ENCODE measurements around the gene GLTP.
"Not testable (repeated sequence)": the region's sequence is repeated elsewhere in the genome, so short reads cannot be mapped to it uniquely, and the experiment has no call there.

GLTP gene

DNA sequence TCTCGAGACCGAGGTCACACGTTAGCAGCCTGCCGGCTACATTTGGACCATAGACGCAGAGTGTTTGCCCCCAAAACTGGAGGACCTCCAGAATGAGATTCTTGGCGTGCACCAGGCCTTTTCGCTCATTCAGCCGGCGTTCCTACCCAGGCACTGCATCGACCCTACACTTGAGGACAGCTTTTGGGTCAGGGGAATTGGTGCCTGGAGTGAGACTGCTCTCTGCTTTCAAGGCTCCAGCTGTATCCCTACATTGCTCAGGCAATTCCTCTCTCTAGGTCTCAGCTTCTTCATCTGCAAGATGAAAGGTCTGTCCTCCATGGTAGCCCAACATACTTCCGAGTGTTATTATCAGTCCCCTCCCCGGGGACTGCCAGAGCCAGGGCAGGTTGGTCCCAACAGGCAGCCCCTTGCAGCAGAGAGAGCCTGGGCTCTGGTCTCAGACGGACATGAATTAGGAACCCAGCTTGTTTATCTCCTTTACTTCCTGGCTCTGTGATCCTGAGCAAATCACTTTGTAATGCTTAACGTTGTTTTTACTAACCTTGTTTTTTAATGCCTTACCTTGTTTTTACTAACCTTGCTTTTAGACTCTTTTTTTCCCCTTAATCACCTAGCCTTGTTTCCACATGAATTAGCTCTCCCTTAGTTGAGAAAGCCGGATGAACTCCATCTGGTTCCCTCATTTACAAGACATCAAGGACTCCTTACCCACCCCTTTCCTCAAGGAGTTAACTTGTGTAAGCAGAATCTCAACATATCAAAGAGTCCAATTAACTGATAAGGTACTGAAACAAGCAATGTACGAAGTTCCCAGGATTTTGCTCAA is 20.6 kb upstream of the GLTP start:
- no peak for DNase-seq

DNA sequence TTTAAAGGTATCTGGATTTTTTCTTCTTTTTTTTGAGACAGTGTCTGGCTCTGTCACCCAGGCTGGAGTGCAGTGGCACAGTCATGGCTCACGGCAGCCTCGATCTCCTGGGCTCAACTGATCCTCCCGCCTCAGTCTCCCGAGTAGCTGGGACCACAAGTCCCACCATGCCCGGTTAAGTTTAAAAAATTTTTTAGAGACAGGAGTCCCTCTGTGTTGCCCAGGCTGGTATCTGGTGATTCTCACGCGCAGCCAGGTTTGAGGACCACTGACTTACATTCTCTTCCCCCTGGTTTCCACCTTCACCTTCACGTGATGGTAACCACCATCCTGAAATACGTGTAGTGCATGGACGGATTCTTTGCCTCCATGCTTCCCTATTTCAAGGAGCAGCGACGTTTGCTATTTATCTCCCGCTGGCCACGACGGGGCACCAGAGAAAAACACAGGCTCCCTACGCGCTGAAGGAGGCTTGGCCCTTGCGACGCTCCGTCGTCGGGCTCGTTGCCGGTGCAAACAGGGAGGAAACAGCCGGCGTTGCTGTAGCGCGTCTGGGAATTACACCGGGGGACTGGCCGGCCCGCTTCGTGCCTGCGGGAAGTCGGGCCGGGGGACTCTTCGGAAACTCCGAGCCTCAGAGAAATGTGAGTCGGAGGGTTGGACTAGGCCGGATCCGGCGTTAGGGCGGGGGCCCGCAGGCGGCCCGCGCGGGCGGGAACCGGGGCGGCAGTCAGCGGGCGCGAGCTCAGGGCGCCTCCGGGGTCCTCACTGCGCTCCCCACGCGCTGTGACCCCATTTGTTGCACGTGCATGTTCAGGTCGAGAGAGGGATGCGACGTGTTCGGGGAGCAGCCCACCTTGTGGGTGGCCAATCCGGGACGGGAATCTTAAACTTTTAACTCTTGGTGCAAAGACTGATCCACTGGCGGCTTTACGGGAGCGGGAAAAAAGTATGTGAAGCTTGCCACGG is 19.7 kb upstream of the GLTP start, which contains the start of gene TCHP:
Gene TCHP, plus strand, starts transcription at position 492 of the 969 bp plus-strand sequence. CDS start 2,753 bp downstream, outside the sequence.
- DNase-seq: peak; percentile 47 to 86

DNA sequence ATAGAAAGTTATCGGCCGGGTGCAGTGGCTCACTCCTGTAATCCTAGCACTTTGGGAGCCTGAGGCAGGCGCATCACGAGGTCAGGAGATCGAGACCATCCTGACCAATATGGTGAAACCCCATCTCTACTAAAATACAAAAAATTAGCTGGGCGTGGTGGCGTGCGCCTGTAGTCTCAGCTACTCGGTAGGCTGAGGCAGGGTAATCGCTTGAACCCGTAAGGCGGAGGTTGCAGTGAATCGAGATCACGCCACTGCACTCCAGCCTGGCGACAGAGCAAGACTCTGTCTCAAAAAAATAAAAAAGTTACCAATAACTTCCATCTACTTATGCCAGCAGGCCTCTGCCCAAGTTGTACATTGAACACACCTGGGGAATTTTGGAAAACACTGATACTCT is 19.0 kb upstream of the GLTP start:
- DNase-seq: not testable (repeated sequence)

DNA sequence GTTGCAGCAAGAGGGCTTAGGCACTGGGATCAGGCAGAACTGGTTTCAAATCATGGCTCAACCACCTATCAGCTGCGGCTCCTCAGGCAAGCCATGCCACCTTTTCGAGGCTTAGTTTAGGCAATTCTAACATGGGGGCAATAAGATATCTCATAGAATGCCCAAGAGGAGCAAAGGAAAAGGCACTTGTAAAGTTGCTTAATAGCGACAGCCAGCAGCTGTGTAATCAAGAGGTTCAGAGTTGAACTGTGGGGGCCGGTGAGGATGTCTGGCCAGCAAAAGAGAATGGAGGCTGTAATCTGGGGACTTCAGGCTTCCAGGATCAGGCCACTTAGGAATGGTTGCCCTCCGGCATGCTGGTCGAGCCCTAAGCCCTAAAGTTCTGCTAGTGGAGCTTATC is 16.7 kb upstream of the GLTP start:
- DNase-seq: no peak

GRCh38 chr12:109896188-109896587 is 15.8 kb upstream of the GLTP start:
- no peak for DNase-seq

GRCh38 chr12:109894939-109895338 is 14.6 kb upstream of the GLTP start:
- no peak for DNase-seq

DNA sequence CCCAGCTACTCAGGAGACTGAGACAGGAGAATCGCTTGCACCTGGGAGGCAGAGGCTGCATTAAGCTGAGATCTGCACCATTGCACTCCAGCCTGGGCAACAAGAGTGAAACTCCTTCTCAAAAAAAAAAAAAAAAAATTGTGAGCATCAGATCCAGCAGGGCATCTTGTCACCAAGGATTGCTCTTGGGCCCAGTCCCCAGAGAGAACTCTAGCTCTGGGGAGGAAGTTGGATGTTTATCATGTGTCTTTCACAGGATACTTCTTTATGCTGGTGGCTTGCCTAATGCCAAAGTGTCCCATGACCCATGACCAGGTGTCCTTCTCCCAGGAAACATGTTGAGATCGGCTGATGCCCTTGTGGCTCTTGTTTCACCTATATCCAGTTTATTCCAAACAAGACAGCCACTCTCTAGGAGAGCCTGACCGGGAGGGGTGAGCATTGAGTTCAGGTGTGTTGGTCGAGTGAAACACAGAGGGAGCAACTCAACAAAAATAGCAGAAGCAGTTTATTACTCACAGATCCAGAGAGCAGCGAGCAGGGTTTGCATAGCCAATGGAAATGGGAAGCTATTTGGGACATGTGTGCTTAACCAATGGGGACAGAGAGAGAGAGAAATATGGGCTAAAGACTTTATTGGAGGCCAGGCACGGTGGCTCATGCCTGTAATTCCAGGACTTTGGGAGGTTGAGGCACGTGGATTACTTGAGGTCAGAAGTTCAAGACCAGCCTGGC is 13.1 kb upstream of the GLTP start:
- DNase-seq: no peak

- DNase-seq: no peak
Measured at GRCh38 chr12:109892748-109893147, 12.4 kb upstream of the GLTP start.

GRCh38 chr12:109892165-109892715 is 11.9 kb upstream of the GLTP start:
- no peak for DNase-seq

DNA sequence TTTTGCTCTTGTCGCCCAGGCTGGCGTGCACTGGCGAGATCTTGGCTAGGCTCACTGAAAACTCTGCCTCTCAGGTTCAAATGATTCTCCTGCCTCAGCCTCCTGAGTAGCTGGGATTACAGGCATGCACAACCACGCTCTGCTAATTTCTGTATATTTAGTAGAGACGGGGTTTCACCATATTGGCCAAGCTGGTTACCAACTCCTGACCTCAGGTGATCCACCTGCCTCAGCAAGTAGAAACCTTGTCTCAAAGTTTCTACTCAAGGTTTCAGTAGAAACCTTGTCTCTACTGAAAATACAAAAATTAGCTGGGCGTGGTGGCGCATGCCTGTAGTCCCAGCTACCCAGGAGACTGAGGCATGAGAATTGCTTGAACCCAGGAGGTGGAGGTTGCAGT is 11.4 kb upstream of the GLTP start:
- not testable (repeated sequence) for DNase-seq

DNA sequence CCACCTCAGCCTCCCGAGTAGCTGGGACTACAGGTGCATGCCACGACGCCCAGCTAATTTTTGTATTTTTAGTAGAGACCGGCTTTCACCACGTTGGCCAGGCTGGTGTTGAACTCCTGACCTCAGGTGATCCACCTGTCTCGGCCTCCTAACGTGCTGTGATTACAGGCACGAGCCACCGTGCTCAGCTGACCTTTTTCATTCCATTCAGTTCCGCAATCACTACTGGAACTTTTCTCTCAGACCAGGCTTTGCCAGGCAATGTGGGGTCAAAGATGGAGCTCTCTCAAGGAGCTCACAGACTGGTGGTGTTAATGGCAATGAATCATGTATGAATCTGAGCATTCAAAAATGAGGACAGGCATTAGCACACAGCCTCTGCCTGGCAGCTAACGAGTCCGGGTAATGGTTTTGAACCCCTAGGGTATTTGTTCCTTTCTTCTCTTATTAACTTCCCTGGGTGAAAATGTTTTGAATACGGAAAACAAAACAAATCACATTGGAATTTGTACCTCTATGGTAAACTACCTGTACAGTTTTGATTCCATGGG is 10.4 kb upstream of the GLTP start:
- no peak for DNase-seq

DNA sequence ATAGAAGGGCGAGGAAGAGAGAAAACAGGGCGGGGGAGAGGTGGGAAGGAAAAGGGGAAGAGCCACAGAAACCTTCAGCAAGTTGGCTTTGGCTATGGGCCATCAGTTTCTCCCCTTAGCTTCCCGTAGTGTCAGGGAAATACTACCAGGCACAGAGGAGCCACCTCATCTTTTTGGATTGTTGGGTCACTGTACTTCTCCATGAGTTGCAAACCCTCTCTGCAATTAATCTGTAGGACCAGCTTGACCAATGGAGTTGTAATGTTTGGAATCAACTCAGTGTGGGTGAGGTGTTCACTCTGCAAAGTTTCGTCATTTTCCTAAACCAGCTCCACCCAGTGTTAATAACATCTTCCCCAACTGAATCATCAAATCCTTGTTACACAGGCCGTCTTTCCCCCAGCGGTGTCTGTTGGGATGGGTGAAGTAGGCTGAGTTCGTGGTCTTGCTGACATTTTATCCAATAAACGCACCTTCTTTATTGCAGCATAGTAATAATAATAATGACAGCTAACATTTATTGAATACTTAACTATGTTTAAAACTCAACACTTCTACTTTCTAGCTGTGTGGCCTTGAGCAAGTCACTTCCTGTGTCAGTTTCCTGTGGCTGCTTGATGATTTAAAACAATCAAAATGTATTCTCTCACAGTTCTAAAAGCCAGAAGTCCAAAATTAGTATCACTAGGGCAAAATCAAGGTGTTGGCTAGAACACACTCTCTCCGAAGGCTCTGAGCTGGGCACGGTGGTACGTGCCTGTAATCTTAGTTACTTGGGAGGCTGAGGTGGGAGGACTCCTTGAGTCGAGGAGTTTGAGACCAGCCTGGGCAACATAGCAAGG is 8.1 kb upstream of the GLTP start:
- peak; percentile 46 to 60 for DNase-seq

GRCh38 chr12:109885616-109886015 is 5.3 kb upstream of the GLTP start:
- DNase-seq: no peak

GRCh38 chr12:109883461-109883860 is 3.1 kb upstream of the GLTP start:
- no peak for DNase-seq

DNA sequence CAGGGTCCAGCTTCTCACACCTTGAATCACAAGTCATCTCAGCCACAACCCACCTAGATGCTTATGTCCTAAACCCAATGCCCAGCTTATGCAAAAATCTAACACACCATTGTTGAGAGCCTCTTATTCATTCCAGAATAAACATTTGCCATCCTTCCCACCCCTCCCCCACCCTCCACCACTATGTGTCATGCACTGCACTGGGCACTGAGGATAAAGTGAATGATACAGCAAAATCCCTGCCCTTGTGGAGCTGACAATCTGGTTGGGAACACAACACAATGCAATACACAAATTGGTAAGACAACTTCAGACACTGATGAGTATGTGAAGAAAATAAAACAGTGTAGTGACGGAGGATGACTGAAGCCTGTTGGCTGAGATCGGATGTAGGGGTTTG is 1.4 kb upstream of the GLTP start:
- no peak for DNase-seq

DNA sequence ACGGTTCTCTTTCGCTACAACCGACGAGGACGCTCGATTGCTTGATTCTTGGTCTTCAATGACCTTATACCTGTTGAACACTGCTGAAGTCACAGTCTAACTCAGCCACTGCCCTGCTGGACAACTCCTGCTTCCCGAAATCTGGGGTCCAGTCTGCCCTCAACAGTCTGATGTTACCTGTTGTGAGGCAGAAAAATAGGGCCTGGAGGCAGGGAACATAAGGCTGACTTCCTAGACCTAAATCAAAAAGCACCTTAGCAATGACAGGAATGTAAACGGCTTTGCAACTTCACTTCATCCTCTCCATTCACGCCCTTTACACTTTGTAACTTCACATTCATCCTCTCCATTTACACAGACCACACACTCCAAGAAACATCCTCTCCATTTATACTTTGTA is 597 bp upstream of the GLTP start:
- no peak for DNase-seq

- no peak for DNase-seq
Measured at GRCh38 chr12:109879351-109880042, 844 bp downstream of the GLTP start.

DNA sequence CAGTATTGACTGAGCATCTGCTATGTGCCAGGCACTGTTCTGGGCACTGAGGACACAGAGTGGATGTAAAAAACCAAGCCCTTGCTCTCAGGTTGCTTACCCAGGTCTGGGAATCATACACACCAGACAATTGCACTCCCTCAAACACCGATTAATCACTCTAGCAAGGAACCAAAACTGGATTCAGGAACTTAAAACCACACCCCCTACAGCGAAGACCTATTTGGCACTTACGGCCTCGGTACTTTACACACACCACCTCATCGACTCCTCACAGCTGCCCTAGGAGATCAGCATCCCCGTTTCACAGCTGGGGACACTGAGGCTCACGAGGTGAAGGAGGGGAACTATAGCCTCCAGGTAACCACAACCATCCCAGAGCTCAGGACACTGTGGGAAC is 1.6 kb downstream of the GLTP start:
- no peak for DNase-seq

DNA sequence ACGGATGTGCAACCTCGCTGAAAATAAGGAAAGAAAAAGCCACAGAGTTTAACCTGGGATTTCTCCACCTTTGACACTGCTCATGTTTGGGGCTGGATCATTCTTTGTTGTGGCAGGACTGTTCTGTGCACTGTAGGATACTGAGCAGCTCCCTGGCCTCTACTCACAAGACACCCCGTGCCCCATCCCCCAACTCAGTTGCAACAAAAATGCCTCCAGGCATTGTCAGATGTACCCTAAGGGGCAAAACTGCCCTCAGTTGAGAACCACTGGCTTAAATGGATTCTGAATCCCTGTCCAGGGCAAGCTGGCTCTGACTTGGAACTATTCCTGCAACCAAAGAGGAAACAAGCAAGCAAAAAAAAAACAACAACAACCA is 2.1 kb downstream of the GLTP start:
- DNase-seq: no peak

DNA sequence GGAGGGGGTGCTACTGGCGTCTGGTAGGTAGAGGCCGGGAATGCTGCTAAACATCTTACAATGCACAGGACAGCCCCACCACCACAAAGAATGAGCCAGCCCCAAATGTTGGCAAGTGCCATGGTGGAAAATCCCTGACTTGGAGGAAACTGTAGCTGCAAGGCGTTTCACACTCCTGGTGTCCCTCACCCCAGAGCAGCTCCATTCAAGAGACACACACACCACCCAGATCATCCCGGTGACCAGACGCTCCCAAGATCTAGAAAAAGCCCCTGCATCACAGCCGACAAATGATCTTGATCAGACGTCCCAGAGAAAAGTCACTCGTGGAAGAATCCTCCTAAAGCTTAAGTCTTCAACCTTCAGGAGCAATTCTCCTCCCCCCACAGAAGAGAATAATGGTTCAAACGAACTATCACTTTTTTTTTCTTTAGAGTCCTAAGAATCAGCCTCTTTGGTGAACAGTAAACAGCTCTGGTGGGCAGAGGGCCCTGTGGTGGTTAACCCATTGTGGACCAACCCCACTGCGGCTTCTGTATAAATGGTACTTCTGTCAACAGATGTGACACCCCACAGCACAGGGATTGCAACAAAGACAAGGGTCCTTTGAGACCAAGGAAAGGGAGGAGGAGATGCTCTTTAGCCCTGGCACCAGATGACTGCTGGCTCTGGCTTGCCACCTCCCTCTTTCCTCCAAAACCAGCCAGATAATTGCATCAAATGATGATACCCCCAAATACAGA is 2.7 kb downstream of the GLTP start:
- no peak for DNase-seq
